Activated T-helper 1 cell treated with anti-CD3 and anti-CD28 coated beads, Interleukin-12 subunit alpha, Interleukin-12 subunit beta, Interleukin-2, Interleukin-4 antibody, amounts not matched to agents 30 ng/mL and 10 ng/mL and 1 ng/mL, durations not matched to agents 14 hours and 24 hours and 36 hours (primary cell): ENCODE results near the gene HHATL. TPM values are rescaled to one million over a fixed set of nuclear protein-coding genes. Genes with fewer than 3 reads are reported as not detected.
A peak's percentile ranks its signal among the peaks of the same experiment; 100 is the strongest.

Experiments used
- DNase-seq: peaks from one replicate; pipeline ENCODE4 v3.0.0; 2021; ENCODE audit warnings: low spot score
- H3K27ac Mint-ChIP-seq: one replicate; pipeline ENCODE4 v1.8.0; 2021; ENCODE audit warnings: mild to moderate bottlenecking, mixed read lengths
- H3K27me3 Mint-ChIP-seq: one replicate; pipeline ENCODE4 v1.8.0; 2022; ENCODE audit warnings: mild to moderate bottlenecking, moderate library complexity, mixed read lengths; ENCODE audit not compliant: insufficient read depth
- H3K36me3 Mint-ChIP-seq: one replicate; pipeline ENCODE4 v1.8.0; 2021; ENCODE audit warnings: low read depth, mixed read lengths
- H3K4me1 Mint-ChIP-seq: one replicate; pipeline ENCODE4 v1.8.0; 2021; ENCODE audit warnings: low read depth, mixed read lengths
- H3K4me3 Mint-ChIP-seq: one replicate; pipeline ENCODE4 v1.8.0; 2021; ENCODE audit warnings: mild to moderate bottlenecking, moderate library complexity, mixed read lengths
- H3K9me3 Mint-ChIP-seq: one replicate; pipeline ENCODE4 v1.8.0; 2021; ENCODE audit warnings: mixed read lengths
- intact Hi-C: fragments of 100-400 bp; cut with micrococcal nuclease; formaldehyde crosslinking; loops from one replicate; pipeline ENCODE4 v1.15.1; 2024
- total RNA-seq: library from RNA; stranded (reverse); gene quantifications from 2 replicates; pipeline ENCODE4 v1.2.3, GENCODE V29; 2022

Gene HHATL
- total RNA-seq, 1 donor from 2014 or later, result not detected

GRCh38 chr3:42686832-42687650 lies 15.6 kb downstream of the HHATL start:
- Mint-ChIP-seq H3K27me3 (peaks cover 12% of the 10 kb centered on the region), H3K27ac (no peak overlapping the region), H3K36me3 (no peaks in the 10 kb centered on the region), H3K4me3 (no peak overlapping the region), H3K4me1 (peaks cover 5% of the 10 kb centered on the region), H3K9me3 (no peaks in the 10 kb centered on the region)
- DNase-seq, result no peak
- intact Hi-C loops, result no loop called here

GRCh38 chr3:42685891-42686820 lies 16.4 kb downstream of the HHATL start:
- no peak overlapping the region for H3K27ac Mint-ChIP-seq
- intact Hi-C loops, result no loop called here
- H3K9me3 Mint-ChIP-seq, result no peaks in the 10 kb centered on the region
- no peak for DNase-seq
- peaks cover 14% of the 10 kb centered on the region for H3K27me3 Mint-ChIP-seq
- no peaks in the 10 kb centered on the region for H3K36me3 Mint-ChIP-seq
- peaks cover 5% of the 10 kb centered on the region for H3K4me1 Mint-ChIP-seq
- no peak overlapping the region for H3K4me3 Mint-ChIP-seq

- Mint-ChIP-seq H3K4me3 (no peak within 1 kb of the TSS), H3K27me3 (peaks cover 14% of the 10 kb centered on the region), H3K27ac (no peak within 1 kb of the TSS), H3K4me1 (peaks cover 5% of the 10 kb centered on the region), H3K9me3 (no peaks in the 10 kb centered on the region), H3K36me3 (no peaks in the 10 kb centered on the region)
- intact Hi-C loops, result no loop called here
- no peak for DNase-seq
These were observed 17.2 kb downstream of the HHATL start, which contains the start of gene KLHL40 for GRCh38 chr3:42685363-42685881. Gene KLHL40 (plus strand): TSS chr3:42685537. CDS start chr3:42685619, 82 bp downstream.

- H3K9me3 Mint-ChIP-seq, result no peaks in the 10 kb centered on the region
- peaks cover 5% of the 10 kb centered on the region for H3K4me1 Mint-ChIP-seq
- H3K27me3 Mint-ChIP-seq, result peaks cover 14% of the 10 kb centered on the region
- no peak overlapping the region for H3K27ac Mint-ChIP-seq
- no peak for DNase-seq
- intact Hi-C loops, result loop anchor here (1.0 kb wide), 1 partner anchor 46 kb away; no protein-coding TSS in a partner anchor
- H3K4me3 Mint-ChIP-seq, result no peak overlapping the region
- H3K36me3 Mint-ChIP-seq, result no peaks in the 10 kb centered on the region
These were observed 17.8 kb downstream of the HHATL start for GRCh38 chr3:42684632-42685362.

GRCh38 chr3:42683875-42684598 lies 18.6 kb downstream of the HHATL start:
- intact Hi-C loops, result loop anchor here (1.0 kb wide), 1 partner anchor 46 kb away; no protein-coding TSS in a partner anchor
- Mint-ChIP-seq H3K4me3 (no peak overlapping the region), H3K9me3 (no peaks in the 10 kb centered on the region), H3K27ac (no peak overlapping the region), H3K4me1 (peaks cover 5% of the 10 kb centered on the region), H3K36me3 (no peaks in the 10 kb centered on the region), H3K27me3 (peaks cover 15% of the 10 kb centered on the region)
- no peak for DNase-seq

- Mint-ChIP-seq H3K9me3 (peaks cover 7% of the 10 kb centered on the region), H3K4me3 (no peak overlapping the region), H3K36me3 (no peaks in the 10 kb centered on the region), H3K4me1 (peaks cover 5% of the 10 kb centered on the region), H3K27me3 (peaks cover 19% of the 10 kb centered on the region), H3K27ac (peak overlapping the region; percentile 11)
- no peak for DNase-seq
- intact Hi-C loops, result no loop called here
These were observed 20.1 kb downstream of the HHATL start for GRCh38 chr3:42682301-42683070.

- no peak for DNase-seq
- Mint-ChIP-seq H3K9me3 (peaks cover 17% of the 10 kb centered on the region), H3K27me3 (peaks cover 16% of the 10 kb centered on the region), H3K4me1 (peaks cover 5% of the 10 kb centered on the region), H3K36me3 (no peaks in the 10 kb centered on the region), H3K27ac (no peak overlapping the region), H3K4me3 (no peak overlapping the region)
- intact Hi-C loops, result no loop called here
These were observed 21.1 kb downstream of the HHATL start for GRCh38 chr3:42681361-42682038.

GRCh38 chr3:42680806-42681205 lies 21.8 kb downstream of the HHATL start:
- no peak overlapping the region for H3K4me3 Mint-ChIP-seq
- peaks cover 2% of the 10 kb centered on the region for H3K4me1 Mint-ChIP-seq
- peaks cover 19% of the 10 kb centered on the region for H3K27me3 Mint-ChIP-seq
- H3K36me3 Mint-ChIP-seq, result no peaks in the 10 kb centered on the region
- no peak for DNase-seq
- H3K27ac Mint-ChIP-seq, result no peak overlapping the region
- H3K9me3 Mint-ChIP-seq, result peaks cover 24% of the 10 kb centered on the region
- intact Hi-C loops, result no loop called here

GRCh38 chr3:42680271-42680670 lies 22.3 kb downstream of the HHATL start:
- H3K27ac Mint-ChIP-seq, result no peak overlapping the region
- H3K4me3 Mint-ChIP-seq, result no peak overlapping the region
- intact Hi-C loops, result no loop called here
- H3K27me3 Mint-ChIP-seq, result peaks cover 19% of the 10 kb centered on the region
- H3K36me3 Mint-ChIP-seq, result no peaks in the 10 kb centered on the region
- H3K4me1 Mint-ChIP-seq, result no peaks in the 10 kb centered on the region
- no peak for DNase-seq
- H3K9me3 Mint-ChIP-seq, result peaks cover 25% of the 10 kb centered on the region

- Mint-ChIP-seq H3K9me3 (peaks cover 25% of the 10 kb centered on the region), H3K27ac (no peak overlapping the region), H3K27me3 (peaks cover 20% of the 10 kb centered on the region), H3K36me3 (no peaks in the 10 kb centered on the region), H3K4me1 (no peaks in the 10 kb centered on the region), H3K4me3 (no peak overlapping the region)
- intact Hi-C loops, result no loop called here
- no peak for DNase-seq
These were observed 24.2 kb downstream of the HHATL start for GRCh38 chr3:42678447-42678846.

GRCh38 chr3:42675909-42676308 lies 26.7 kb downstream of the HHATL start:
- Mint-ChIP-seq H3K4me3 (no peak overlapping the region), H3K27ac (no peak overlapping the region), H3K36me3 (no peaks in the 10 kb centered on the region), H3K27me3 (peaks cover 14% of the 10 kb centered on the region), H3K4me1 (no peaks in the 10 kb centered on the region), H3K9me3 (peaks cover 25% of the 10 kb centered on the region)
- intact Hi-C loops, result no loop called here
- DNase-seq, result no peak
